GM12873 (cell line): Measurements from ENCODE around the gene RHBDL2.

Experiments
- TF ChIP-seq, protein P1 (sequence below): IDR thresholded peaks from 2 replicates; pipeline ENCODE4 v1.5.1; 2012; ENCODE audit warnings: low read depth, mild to moderate bottlenecking, moderate library complexity, low read length, control low read depth; ENCODE audit not compliant: insufficient read depth; ENCODE audit errors: missing control alignments

Gene RHBDL2

DNA sequence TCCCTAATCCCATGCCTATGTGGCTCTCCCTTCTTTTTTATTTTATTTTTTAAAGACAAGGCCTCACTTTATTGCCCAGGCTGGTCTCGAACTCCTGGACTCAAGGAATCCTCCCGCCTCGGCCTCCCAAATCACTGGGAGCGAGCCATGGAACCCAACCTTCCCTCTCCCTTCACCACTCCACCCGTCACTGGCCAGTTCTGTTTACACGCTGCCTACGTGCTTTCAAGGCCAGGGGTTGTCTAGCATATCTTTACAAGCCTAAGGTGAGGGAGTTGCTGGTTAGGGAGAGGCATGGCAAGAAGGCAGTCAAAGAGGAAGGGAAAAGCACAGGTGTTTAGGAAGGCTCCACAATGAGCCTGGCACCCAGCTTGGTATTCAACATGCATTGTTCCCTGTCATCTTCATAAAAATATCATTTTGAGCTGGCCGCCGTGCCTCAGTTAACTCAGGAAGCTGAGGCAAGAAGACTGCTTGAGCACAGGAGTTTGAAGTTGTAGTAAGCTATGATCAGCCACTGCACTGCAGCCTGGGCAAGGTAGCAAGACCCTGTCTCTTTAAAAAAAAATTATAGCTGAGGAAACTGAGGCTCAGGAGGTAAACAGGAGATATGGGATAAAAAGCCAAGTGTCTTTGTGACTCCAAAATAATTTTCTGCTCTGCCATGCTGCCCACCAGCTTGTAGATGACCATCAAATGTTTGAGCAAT is 1.1 kb downstream of the RHBDL2 start:
- TF ChIP-seq, protein P1, sequence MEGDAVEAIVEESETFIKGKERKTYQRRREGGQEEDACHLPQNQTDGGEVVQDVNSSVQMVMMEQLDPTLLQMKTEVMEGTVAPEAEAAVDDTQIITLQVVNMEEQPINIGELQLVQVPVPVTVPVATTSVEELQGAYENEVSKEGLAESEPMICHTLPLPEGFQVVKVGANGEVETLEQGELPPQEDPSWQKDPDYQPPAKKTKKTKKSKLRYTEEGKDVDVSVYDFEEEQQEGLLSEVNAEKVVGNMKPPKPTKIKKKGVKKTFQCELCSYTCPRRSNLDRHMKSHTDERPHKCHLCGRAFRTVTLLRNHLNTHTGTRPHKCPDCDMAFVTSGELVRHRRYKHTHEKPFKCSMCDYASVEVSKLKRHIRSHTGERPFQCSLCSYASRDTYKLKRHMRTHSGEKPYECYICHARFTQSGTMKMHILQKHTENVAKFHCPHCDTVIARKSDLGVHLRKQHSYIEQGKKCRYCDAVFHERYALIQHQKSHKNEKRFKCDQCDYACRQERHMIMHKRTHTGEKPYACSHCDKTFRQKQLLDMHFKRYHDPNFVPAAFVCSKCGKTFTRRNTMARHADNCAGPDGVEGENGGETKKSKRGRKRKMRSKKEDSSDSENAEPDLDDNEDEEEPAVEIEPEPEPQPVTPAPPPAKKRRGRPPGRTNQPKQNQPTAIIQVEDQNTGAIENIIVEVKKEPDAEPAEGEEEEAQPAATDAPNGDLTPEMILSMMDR, result no peak

- TF ChIP-seq, protein P1, result no peak
These were observed 2.8 kb downstream of the RHBDL2 start for GRCh38 chr1:38938722-38939260.

- TF ChIP-seq, protein P1, result no peak
These were observed 9.1 kb downstream of the RHBDL2 start for GRCh38 chr1:38932571-38932970.

- TF ChIP-seq, protein P1, result no peak
These were observed 12.2 kb downstream of the RHBDL2 start for GRCh38 chr1:38929476-38929875.

GRCh38 chr1:38929054-38929453 is 12.6 kb downstream of the RHBDL2 start:
- TF ChIP-seq, protein P1, result no peak

GRCh38 chr1:38926091-38926490 is 15.5 kb downstream of the RHBDL2 start:
- TF ChIP-seq, protein P1, result no peak

- TF ChIP-seq, protein P1, result no peak
These were observed 16.2 kb downstream of the RHBDL2 start for GRCh38 chr1:38925391-38925790.
